Measurements from ENCODE around the gene GRIA4. TPM values are rescaled to one million over a fixed set of nuclear protein-coding genes. Genes with fewer than 3 reads are reported as not detected.

GRIA4 gene
- total RNA-seq, 1 donor from 2014 or later = 0.27 TPM

- FAIRE-seq (no peak), DNase-seq (ENCODE audit: low read depth) (no peak)
- TF ChIP-seq EZH2 (IDR thresholded peaks at IDR 0.05; ENCODE audit: insufficient read depth, low read length) (no peak), CTCF (IDR thresholded peaks at IDR 0.05; ENCODE audit: insufficient read depth, low read depth, low read length) (no peak)
- Histone ChIP-seq H4K20me1 (ENCODE audit: insufficient read depth, low read length) (no peaks in the 10 kb centered on the region), H3K27ac (ENCODE audit: low read depth, low read length) (no peak overlapping the region), H3K4me2 (ENCODE audit: low read length) (no peak overlapping the region), H3K4me3 (ENCODE audit: insufficient read depth, low read depth, low read length) (no peak overlapping the region), H3K27me3 (ENCODE audit: insufficient read depth, low read length) (no peaks in the 10 kb centered on the region), H2AFZ (ENCODE audit: low read depth, low read length) (no peak overlapping the region), H3K79me2 (ENCODE audit: insufficient read depth, low read length) (no peaks in the 10 kb centered on the region), H3K4me1 (ENCODE audit: insufficient read depth, low read length) (no peaks in the 10 kb centered on the region), H3K9me3 (ENCODE audit: insufficient read depth, low read depth, low read length) (no peaks in the 10 kb centered on the region), H3K9ac (ENCODE audit: low read length) (no peak overlapping the region), H3K36me3 (ENCODE audit: insufficient read depth, low read length) (no peaks in the 10 kb centered on the region)
- H3K9me3 Mint-ChIP-seq (ENCODE audit: unreplicated experiment) = no peaks in the 10 kb centered on the region
- H3K36me3 Mint-ChIP-seq (ENCODE audit: low read depth, unreplicated experiment) = no peaks in the 10 kb centered on the region
- no peaks in the 10 kb centered on the region for H3K4me1 Mint-ChIP-seq (ENCODE audit: low read depth, unreplicated experiment)
- no peak overlapping the region for H3K4me3 Mint-ChIP-seq (ENCODE audit: unreplicated experiment)
- no peaks in the 10 kb centered on the region for H3K27me3 Mint-ChIP-seq (ENCODE audit: low read depth, unreplicated experiment)
- no peak overlapping the region for H3K27ac Mint-ChIP-seq (ENCODE audit: unreplicated experiment)
Measured at GRCh38 chr11:105738251-105738650, 128.4 kb downstream of the GRIA4 start.

GRCh38 chr11:105738986-105739795 is 129.3 kb downstream of the GRIA4 start:
- FAIRE-seq (no peak), DNase-seq (ENCODE audit: low read depth) (no peak)
- H3K27me3 Mint-ChIP-seq (ENCODE audit: low read depth, unreplicated experiment) = no peaks in the 10 kb centered on the region
- no peaks in the 10 kb centered on the region for H3K4me1 Mint-ChIP-seq (ENCODE audit: low read depth, unreplicated experiment)
- no peak overlapping the region for H3K4me3 Mint-ChIP-seq (ENCODE audit: unreplicated experiment)
- H3K36me3 Mint-ChIP-seq (ENCODE audit: low read depth, unreplicated experiment) = no peaks in the 10 kb centered on the region
- H3K27ac Mint-ChIP-seq (ENCODE audit: unreplicated experiment) = no peak overlapping the region
- no peaks in the 10 kb centered on the region for H3K27me3 ChIP-seq (ENCODE audit: insufficient read depth, low read length)
- no peak overlapping the region for H3K4me3 ChIP-seq (ENCODE audit: insufficient read depth, low read depth, low read length)
- H3K79me2 ChIP-seq (ENCODE audit: insufficient read depth, low read length) = no peaks in the 10 kb centered on the region
- H4K20me1 ChIP-seq (ENCODE audit: insufficient read depth, low read length) = no peaks in the 10 kb centered on the region
- no peaks in the 10 kb centered on the region for H3K36me3 ChIP-seq (ENCODE audit: insufficient read depth, low read length)
- H3K9ac ChIP-seq (ENCODE audit: low read length) = no peak overlapping the region
- no peak overlapping the region for H3K27ac ChIP-seq (ENCODE audit: low read depth, low read length)
- H3K9me3 ChIP-seq (ENCODE audit: insufficient read depth, low read depth, low read length) = no peaks in the 10 kb centered on the region
- TF ChIP-seq CTCF (IDR thresholded peaks at IDR 0.05; ENCODE audit: insufficient read depth, low read depth, low read length) (no peak), EZH2 (IDR thresholded peaks at IDR 0.05; ENCODE audit: insufficient read depth, low read length) (no peak)
- no peaks in the 10 kb centered on the region for H3K4me1 ChIP-seq (ENCODE audit: insufficient read depth, low read length)
- no peaks in the 10 kb centered on the region for H3K9me3 Mint-ChIP-seq (ENCODE audit: unreplicated experiment)
- H2AFZ ChIP-seq (ENCODE audit: low read depth, low read length) = no peak overlapping the region
- H3K4me2 ChIP-seq (ENCODE audit: low read length) = no peak overlapping the region
